ENCODE results near the gene FAM229A.

The FAM229A gene

DNA sequence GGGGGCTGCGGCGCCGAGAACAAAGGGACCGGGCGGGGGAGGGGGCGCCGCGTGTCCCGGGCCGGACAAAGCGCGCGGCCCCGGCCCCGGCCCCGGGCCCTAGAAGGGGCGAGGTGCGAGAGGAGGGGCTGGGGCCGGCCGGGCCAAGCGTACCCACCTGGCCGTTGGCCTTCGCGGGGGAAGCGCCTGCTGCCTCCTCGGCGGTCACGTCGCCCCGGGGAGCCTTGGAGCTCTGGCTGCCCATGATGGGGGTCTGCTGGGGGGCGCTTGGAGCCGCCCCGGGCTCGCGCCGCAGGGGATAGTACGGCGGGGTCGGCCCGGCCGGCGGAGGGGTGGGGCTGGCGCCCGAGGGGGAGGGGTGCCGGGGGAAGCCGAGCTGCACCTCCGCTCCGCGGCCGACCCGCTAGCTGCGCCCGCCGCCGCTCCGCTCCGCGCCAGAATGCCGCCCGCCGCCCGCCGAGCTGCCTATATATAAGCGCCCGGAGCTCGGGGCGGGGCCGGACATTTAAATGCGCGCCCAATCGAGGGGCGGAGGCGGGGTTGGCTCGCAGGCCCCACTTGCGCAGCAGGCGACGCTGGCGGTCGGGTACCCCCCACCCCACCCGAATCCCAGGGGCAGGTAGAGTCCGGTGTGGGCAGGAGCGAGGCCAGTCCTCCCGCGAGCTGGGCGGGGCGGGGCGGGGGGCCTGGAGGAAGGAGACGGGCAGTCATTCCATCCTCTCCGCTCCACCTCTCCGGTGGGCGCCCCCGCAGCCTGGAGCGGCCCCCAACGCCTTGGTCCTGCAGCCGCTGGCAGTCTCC is 26.3 kb downstream of the FAM229A start, which contains the start of gene MARCKSL1:
TSS of gene MARCKSL1 (minus strand) at position 444 of the 801 bp plus-strand sequence. CDS start at position 244, 200 bp downstream.
- WGBS: under 1% methylated on average over 55 of the region's 95 CpGs
- H3K23ac ChIP-seq (ENCODE audit: low read length in 2 of 2): peak within 1 kb of the TSS in 1 of 2 experiments; percentile 98

DNA sequence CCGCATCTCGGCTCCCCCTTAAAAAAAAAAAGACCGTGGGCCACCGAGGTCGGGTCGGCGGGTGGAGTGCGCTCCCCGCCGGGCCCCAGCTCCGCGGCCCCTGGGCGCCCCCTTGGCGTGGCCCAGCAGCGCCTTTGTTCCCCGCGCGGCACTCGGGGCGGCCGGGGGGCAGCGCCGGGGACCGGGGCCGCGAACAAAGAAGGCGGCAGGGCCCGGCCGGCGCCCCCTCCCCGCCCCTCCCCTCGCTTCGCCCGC is 26.8 kb downstream of the FAM229A start:
- no peak overlapping the region for H3K27ac ChIP-seq (ENCODE audit: low read length, poor library complexity, severe bottlenecking)
- H3K27me3 ChIP-seq (ENCODE audit: control insufficient read depth in 1 of 2, insufficient read depth in 1 of 2, low read length in 2 of 2): no peaks in the 10 kb centered on the region
- H3K9me3 ChIP-seq (ENCODE audit: control insufficient read depth, low read length): no peaks in the 10 kb centered on the region
- peak overlapping the region in 1 of 2 experiments; percentile 54 for H3K18ac ChIP-seq (ENCODE audit: low read depth in 1 of 2, low read length in 2 of 2)
- no peak overlapping the region for H2AK5ac ChIP-seq (ENCODE audit: low read length, severe bottlenecking)
- no peak for DNase-seq
- H3K4me1 ChIP-seq (ENCODE audit: control insufficient read depth, insufficient read depth, low read depth, low read length): peaks cover 54% of the 10 kb centered on the region
- H2BK120ac ChIP-seq (ENCODE audit: low read depth, low read length): peak overlapping the region; percentile 64
- H3K36me3 ChIP-seq (ENCODE audit: control insufficient read depth in 1 of 2, insufficient read depth in 2 of 2, low read depth in 1 of 2, low read length in 2 of 2): peaks cover 37 to 41% of the 10 kb centered on the region in 2 experiments
- no peak overlapping the region for H2BK15ac ChIP-seq (ENCODE audit: low read depth, poor library complexity, severe bottlenecking)
- H4K91ac ChIP-seq (ENCODE audit: low read length): no peak overlapping the region
- H2BK12ac ChIP-seq (ENCODE audit: low read length in 2 of 2): no peak overlapping the region
- H3K4me2 ChIP-seq (ENCODE audit: low read length, poor library complexity, severe bottlenecking): peak overlapping the region; percentile 71
- no peak overlapping the region for H3K23ac ChIP-seq (ENCODE audit: low read length in 2 of 2)
- H3K14ac ChIP-seq (ENCODE audit: low read length in 2 of 2): no peak overlapping the region
- peak overlapping the region; percentile 83 for H3K9ac ChIP-seq (ENCODE audit: low read length)
- peak overlapping the region; percentile 82 to 88 for H3K4me3 ChIP-seq (ENCODE audit: insufficient read depth in 1 of 2, low read depth in 1 of 2, low read length in 2 of 2)
- no peak overlapping the region for H2AFZ ChIP-seq (ENCODE audit: low read depth, low read length)
- no peak overlapping the region for H2BK5ac ChIP-seq (ENCODE audit: low read depth, low read length, poor library complexity, severe bottlenecking)
- no peaks in the 10 kb centered on the region for H3K79me1 ChIP-seq (replicated peaks; ENCODE audit: low read length, poor library complexity, severe bottlenecking)
- WGBS: under 1% methylated on average over 31 of the region's 34 CpGs
- H3K4ac ChIP-seq (ENCODE audit: low read depth in 1 of 2, low read length in 2 of 2): peak overlapping the region in 1 of 2 experiments; percentile 55
- no peak overlapping the region for H4K8ac ChIP-seq (ENCODE audit: low read length)

More for the DNA sequence above, 26.3 kb downstream of the FAM229A start, which contains the start of gene MARCKSL1:
- Histone ChIP-seq H4K8ac (ENCODE audit: low read length) (peak within 1 kb of the TSS; percentile 70), H3K9me3 (ENCODE audit: control insufficient read depth, low read length) (no peaks in the 10 kb centered on the region), H4K91ac (ENCODE audit: low read length) (peak within 1 kb of the TSS; percentile 71), H2BK15ac (ENCODE audit: low read depth, poor library complexity, severe bottlenecking) (no peak within 1 kb of the TSS), H2BK5ac (ENCODE audit: low read depth, low read length, poor library complexity, severe bottlenecking) (peak within 1 kb of the TSS; percentile 32), H3K4ac (ENCODE audit: low read depth in 1 of 2, low read length in 2 of 2) (peak within 1 kb of the TSS; percentile 73 to 91), H3K27me3 (ENCODE audit: control insufficient read depth in 1 of 2, insufficient read depth in 1 of 2, low read length in 2 of 2) (no peaks in the 10 kb centered on the region), H3K36me3 (ENCODE audit: control insufficient read depth in 1 of 2, insufficient read depth in 2 of 2, low read depth in 1 of 2, low read length in 2 of 2) (peaks cover 31 to 36% of the 10 kb centered on the region in 2 experiments), H3K79me1 (replicated peaks; ENCODE audit: low read length, poor library complexity, severe bottlenecking) (no peaks in the 10 kb centered on the region), H3K4me2 (ENCODE audit: low read length, poor library complexity, severe bottlenecking) (peak within 1 kb of the TSS; percentile 71), H3K9ac (ENCODE audit: low read length) (peak within 1 kb of the TSS; percentile 83), H3K4me3 (ENCODE audit: insufficient read depth in 1 of 2, low read depth in 1 of 2, low read length in 2 of 2) (peak within 1 kb of the TSS; percentile 82 to 88), H2BK12ac (ENCODE audit: low read length in 2 of 2) (peak within 1 kb of the TSS in 1 of 2 experiments; percentile 49), H2AFZ (ENCODE audit: low read depth, low read length) (no peak within 1 kb of the TSS), H3K18ac (ENCODE audit: low read depth in 1 of 2, low read length in 2 of 2) (peak within 1 kb of the TSS; percentile 85 to 92), H3K4me1 (ENCODE audit: control insufficient read depth, insufficient read depth, low read depth, low read length) (peaks cover 52% of the 10 kb centered on the region), H2AK5ac (ENCODE audit: low read length, severe bottlenecking) (peak within 1 kb of the TSS; percentile 8), H3K27ac (ENCODE audit: low read length, poor library complexity, severe bottlenecking) (no peak within 1 kb of the TSS), H2BK120ac (ENCODE audit: low read depth, low read length) (peak within 1 kb of the TSS; percentile 64), H3K14ac (ENCODE audit: low read length in 2 of 2) (peak within 1 kb of the TSS in 1 of 2 experiments; percentile 94)
- peak; percentile 76 for DNase-seq

DNA sequence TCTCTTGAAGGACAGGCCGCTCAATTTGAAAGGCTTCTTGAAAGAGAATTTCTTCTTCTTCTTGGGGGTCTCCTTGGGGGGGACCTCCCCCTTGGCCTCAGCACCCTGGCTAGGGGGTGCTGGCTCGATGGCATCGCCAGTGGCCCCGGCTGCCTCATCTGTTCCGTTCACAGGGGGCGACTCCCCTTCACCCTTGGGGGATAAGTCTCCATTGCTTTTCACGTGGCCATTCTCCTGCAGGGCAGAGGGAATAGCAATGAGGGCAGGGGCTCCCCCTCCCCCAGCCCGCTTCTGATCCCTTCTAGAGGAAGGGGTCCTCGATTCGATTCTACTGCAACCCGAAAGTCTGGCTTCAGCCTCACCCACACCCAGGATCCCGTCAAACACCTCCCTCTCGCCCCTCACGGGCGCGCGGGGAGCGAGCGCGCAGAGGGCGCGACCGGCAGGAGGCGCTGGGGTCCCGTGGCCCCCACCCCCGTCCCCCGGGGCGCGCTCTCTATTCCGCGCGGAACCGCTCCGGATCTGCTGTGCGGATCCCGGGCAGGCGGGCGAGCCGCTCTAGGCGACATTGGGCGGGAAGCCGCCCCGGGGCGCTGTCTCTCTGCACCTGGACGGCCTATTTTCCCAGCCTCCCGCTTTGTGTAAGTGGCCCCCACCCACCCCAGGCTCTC is 27.3 kb downstream of the FAM229A start:
- 2% methylated on average over 39 of the region's 46 CpGs for WGBS
- Histone ChIP-seq H3K23ac (ENCODE audit: low read length in 2 of 2) (peak overlapping the region in 1 of 2 experiments; percentile 14), H2AK5ac (ENCODE audit: low read length, severe bottlenecking) (no peak overlapping the region), H3K36me3 (ENCODE audit: control insufficient read depth in 1 of 2, insufficient read depth in 2 of 2, low read depth in 1 of 2, low read length in 2 of 2) (peaks cover 41 to 46% of the 10 kb centered on the region in 2 experiments), H2BK15ac (ENCODE audit: low read depth, poor library complexity, severe bottlenecking) (no peak overlapping the region), H2BK5ac (ENCODE audit: low read depth, low read length, poor library complexity, severe bottlenecking) (no peak overlapping the region), H3K9ac (ENCODE audit: low read length) (peak overlapping the region; percentile 83), H3K14ac (ENCODE audit: low read length in 2 of 2) (peak overlapping the region in 1 of 2 experiments; percentile 80), H3K27ac (ENCODE audit: low read length, poor library complexity, severe bottlenecking) (peak overlapping the region; percentile 2), H3K4ac (ENCODE audit: low read depth in 1 of 2, low read length in 2 of 2) (peak overlapping the region in 1 of 2 experiments; percentile 55), H4K8ac (ENCODE audit: low read length) (no peak overlapping the region), H3K4me2 (ENCODE audit: low read length, poor library complexity, severe bottlenecking) (peak overlapping the region; percentile 71), H3K18ac (ENCODE audit: low read depth in 1 of 2, low read length in 2 of 2) (peak overlapping the region in 1 of 2 experiments; percentile 54), H3K4me1 (ENCODE audit: control insufficient read depth, insufficient read depth, low read depth, low read length) (peaks cover 54% of the 10 kb centered on the region), H4K91ac (ENCODE audit: low read length) (no peak overlapping the region), H3K9me3 (ENCODE audit: control insufficient read depth, low read length) (no peaks in the 10 kb centered on the region), H2BK120ac (ENCODE audit: low read depth, low read length) (no peak overlapping the region), H2BK12ac (ENCODE audit: low read length in 2 of 2) (no peak overlapping the region), H3K4me3 (ENCODE audit: insufficient read depth in 1 of 2, low read depth in 1 of 2, low read length in 2 of 2) (peak overlapping the region; percentile 82 to 88), H3K27me3 (ENCODE audit: control insufficient read depth in 1 of 2, insufficient read depth in 1 of 2, low read length in 2 of 2) (no peaks in the 10 kb centered on the region), H2AFZ (ENCODE audit: low read depth, low read length) (no peak overlapping the region), H3K79me1 (replicated peaks; ENCODE audit: low read length, poor library complexity, severe bottlenecking) (no peaks in the 10 kb centered on the region)
- DNase-seq: peak; percentile 51
